Right cardiac atrium (tissue), 5 donors: ENCODE measurements around the gene ITGA7. TPM values are rescaled to one million over a fixed set of nuclear protein-coding genes. Genes with fewer than 3 reads are reported as not detected.

ENCODE experiments used
- ATAC-seq, 2 donors: fragments of 200-7000 bp; cut with Tn5 transposase; one replicate each; pipeline versions ENCODE4 v1.8.0 to v1.9.1; 2020; ENCODE audit warnings: moderate library complexity in 2 of 2, mild to moderate bottlenecking in 1 of 2
- DNase-seq, 3 donors: peaks; one replicate each; pipeline ENCODE4 v3.0.0-alpha.2; 2020
- H3K27ac ChIP-seq: one replicate; pipeline ENCODE4 v1.5.1; 2013; ENCODE audit warnings: mild to moderate bottlenecking, low read length, control low read depth, moderate library complexity
- H3K27me3 ChIP-seq: one replicate; pipeline ENCODE4 v1.6.1; 2013; ENCODE audit not compliant: control insufficient read depth, insufficient read depth
- H3K4me1 ChIP-seq: one replicate; pipeline ENCODE4 v1.6.1; 2013; ENCODE audit warnings: low read length; ENCODE audit not compliant: control insufficient read depth, insufficient read depth
- H3K4me3 ChIP-seq: one replicate; pipeline ENCODE4 v1.5.1; 2013; ENCODE audit warnings: low read length, control low read depth
- H3K9me3 ChIP-seq: one replicate; pipeline ENCODE4 v1.6.1; 2013; ENCODE audit warnings: low read length; ENCODE audit not compliant: control insufficient read depth
- WGBS: extraction: QIAGEN DNeasy Blood & Tissue Kit; methylation state at CpG from one replicate; pipeline ENCODE4 v1.1.7; 2013; 5-methylcytosine and 5-hydroxymethylcytosine counted together
- intact Hi-C, 4 donors: fragments of 100-400 bp; cut with DNase I; formaldehyde crosslinking; loops; one replicate each; pipeline versions ENCODE4 v1.11.0 to v1.14.0; 2022 to 2023
- polyA plus RNA-seq: library from polyadenylated mRNA; stranded (reverse); fragments of 200-250 nt; gene quantifications from one replicate; pipeline ENCODE4 v1.2.3, GENCODE V29; 2013
- total RNA-seq, 4 donors: library from RNA; stranded (reverse); fragmentation: NEBNext Ultra II Directional; extraction: Animal tissue kit (Norgen Biotek cat#: 25700); gene quantifications; one replicate each; pipeline ENCODE4 v1.2.1, GENCODE V29; 2021
- donor health status: healthy with polysubstance abuse.
- donor health status: DM: no; HTN: yes; CAD: no.
- donor health status: DM: no; HTN: no; CAD: no.
- donor health status: DM: no; HTN: yes; CAD: no; lungs with severe emphysema.
- donor health status: DM: yes; HTN: yes; CAD: no.

Gene ITGA7
- total and polyA plus RNA-seq, 5 donors = 288 to 674 (median 602) TPM

DNA sequence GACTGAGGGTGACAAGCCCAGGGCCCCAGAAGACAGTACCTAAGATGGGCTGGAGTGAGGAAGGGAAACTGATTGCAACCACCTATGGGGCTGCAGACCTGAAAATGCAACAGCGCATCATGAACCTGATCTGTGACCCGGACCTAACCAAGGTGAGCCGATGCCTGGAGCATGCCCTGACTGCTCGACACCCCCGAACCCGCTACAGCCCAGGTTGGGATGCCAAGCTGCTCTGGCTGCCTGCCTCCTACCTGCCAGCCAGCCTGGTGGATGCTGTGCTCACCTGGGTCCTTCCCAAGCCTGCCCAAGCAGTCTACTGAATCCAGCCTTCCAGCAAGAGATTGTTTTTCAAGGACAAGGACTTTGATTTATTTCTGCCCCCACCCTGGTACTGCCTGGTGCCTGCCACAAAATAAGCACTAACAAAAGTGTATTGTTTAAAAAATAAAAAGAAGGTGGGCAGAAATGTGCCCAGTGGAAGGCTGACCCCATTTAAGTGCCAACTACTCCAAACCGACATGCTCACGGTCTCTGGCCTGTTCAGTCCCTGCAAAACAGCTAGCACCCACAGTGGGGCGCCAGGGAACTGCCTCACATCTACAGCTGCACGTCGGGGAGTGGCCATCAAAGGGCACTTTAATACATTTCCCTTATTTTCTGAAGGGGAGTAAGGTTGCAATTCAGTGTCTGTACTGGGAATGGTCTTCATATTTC lies 16.7 kb upstream of the ITGA7 start:
- Histone ChIP-seq H3K27ac (peak overlapping the region; percentile 33), H3K4me3 (no peak overlapping the region), H3K9me3 (no peaks in the 10 kb centered on the region), H3K4me1 (peaks cover 14% of the 10 kb centered on the region), H3K27me3 (no peaks in the 10 kb centered on the region)
- WGBS = 54% methylated on average over 11 of the region's 11 CpGs
- intact Hi-C loops = loop anchor here in 1 of 4 donors (5.0 kb wide), 1 partner anchor 42 kb away; a partner anchor contains a TSS
- DNase-seq (peak; percentile 70 to 90 (median 83)), ATAC-seq (no peak)

DNA sequence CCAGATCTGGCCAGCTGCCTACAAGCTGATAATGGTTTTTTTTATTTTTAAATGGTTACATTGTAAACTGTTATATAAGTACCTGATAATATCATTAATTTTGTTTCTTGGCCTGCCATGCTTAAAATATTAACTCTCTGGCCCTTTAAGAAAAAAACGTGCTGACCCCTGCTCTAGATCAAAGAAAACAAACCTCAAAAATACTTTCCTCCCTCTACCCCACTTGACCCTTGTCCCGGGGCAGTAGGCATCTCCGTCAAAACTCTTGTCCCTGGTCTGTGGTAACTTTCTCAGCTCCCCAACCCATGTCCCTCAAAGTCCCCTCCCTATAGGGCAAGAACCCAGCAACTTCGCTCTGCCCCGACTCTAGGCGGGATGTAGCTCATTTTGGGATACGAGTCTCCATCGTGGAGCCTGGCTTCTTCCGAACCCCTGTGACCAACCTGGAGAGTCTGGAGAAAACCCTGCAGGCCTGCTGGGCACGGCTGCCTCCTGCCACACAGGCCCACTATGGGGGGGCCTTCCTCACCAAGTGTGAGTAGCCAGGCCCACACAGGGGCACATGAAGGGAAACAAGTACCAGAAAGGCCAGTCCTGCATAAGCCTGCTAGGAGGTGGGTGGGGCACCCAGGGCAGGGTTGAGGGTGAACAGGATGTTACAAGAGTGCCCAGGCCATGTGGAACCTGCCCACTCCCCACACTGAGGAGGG lies 16.0 kb upstream of the ITGA7 start:
- no peak overlapping the region for H3K4me3 ChIP-seq
- 33% methylated on average over 10 of the region's 10 CpGs for WGBS
- peak in 1 of 3 donors; percentile 63 for DNase-seq
- peak overlapping the region; percentile 16 for H3K27ac ChIP-seq
- ATAC-seq = no peak
- H3K4me1 ChIP-seq = peaks cover 16% of the 10 kb centered on the region
- H3K27me3 ChIP-seq = no peaks in the 10 kb centered on the region
- intact Hi-C loops = loop anchor here in 1 of 4 donors (5.0 kb wide), 1 partner anchor 41 kb away; a partner anchor contains a TSS
- no peaks in the 10 kb centered on the region for H3K9me3 ChIP-seq

DNA sequence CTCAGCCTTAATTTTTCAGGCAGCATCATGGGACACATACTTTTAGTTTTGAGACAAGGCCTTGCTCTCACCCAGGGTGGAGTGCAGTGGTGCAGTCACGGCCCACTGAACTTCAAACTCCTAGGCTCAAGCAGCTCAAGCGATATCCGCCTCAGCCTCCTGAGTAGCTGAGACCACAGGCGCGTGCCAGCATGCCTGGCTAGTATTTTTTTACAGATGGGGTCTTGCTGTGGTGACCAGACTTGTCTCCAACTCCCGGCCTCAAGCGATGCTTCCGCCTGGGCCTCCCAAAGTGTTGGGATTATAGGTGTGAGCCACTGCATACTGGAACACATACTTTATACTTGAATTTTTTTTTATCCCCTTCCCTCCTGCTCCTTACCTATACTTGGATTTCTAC lies 15.2 kb upstream of the ITGA7 start:
- no peak overlapping the region for H3K4me3 ChIP-seq
- peak overlapping the region; percentile 16 for H3K27ac ChIP-seq
- H3K9me3 ChIP-seq = no peaks in the 10 kb centered on the region
- no peaks in the 10 kb centered on the region for H3K27me3 ChIP-seq
- DNase-seq (peak in 1 of 3 donors; percentile 52), ATAC-seq (no peak)
- WGBS = 89% methylated on average over 8 of the region's 8 CpGs
- intact Hi-C loops = loop anchor here in 1 of 4 donors (5.0 kb wide), 1 partner anchor 41 kb away; a partner anchor contains a TSS
- H3K4me1 ChIP-seq = peaks cover 22% of the 10 kb centered on the region

DNA sequence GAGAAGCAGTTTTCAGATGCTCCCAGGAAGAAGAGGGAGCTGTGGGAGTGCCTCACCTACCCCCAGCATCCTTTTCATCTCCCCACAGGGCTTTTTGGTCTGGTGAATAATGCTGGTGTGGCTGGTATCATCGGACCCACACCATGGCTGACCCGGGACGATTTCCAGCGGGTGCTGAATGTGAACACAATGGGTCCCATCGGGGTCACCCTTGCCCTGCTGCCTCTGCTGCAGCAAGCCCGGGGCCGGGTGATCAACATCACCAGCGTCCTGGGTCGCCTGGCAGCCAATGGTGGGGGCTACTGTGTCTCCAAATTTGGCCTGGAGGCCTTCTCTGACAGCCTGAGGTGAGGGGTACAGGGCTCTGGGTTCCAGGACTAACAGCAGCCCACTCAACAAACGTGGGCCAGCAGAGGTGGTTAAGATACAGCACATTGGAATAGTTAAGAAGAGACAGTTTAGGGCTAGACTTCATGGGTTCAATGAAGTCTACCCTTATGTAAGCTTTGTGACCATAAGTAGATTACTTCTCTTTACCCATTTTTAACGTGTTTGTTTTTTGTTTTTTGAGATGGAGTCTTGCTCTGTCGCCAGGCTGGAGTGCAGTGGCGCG lies 14.0 kb upstream of the ITGA7 start:
- Histone ChIP-seq H3K4me3 (no peak overlapping the region), H3K4me1 (peaks cover 29% of the 10 kb centered on the region), H3K27me3 (no peaks in the 10 kb centered on the region), H3K9me3 (no peaks in the 10 kb centered on the region), H3K27ac (peak overlapping the region; percentile 65)
- intact Hi-C loops = loop anchor here in 1 of 4 donors (5.0 kb wide), 1 partner anchor 39 kb away; a partner anchor contains a TSS
- WGBS = 62% methylated on average over 14 of the region's 14 CpGs
- DNase-seq = peak; percentile 30 to 73 (median 61)
- no peak for ATAC-seq

DNA sequence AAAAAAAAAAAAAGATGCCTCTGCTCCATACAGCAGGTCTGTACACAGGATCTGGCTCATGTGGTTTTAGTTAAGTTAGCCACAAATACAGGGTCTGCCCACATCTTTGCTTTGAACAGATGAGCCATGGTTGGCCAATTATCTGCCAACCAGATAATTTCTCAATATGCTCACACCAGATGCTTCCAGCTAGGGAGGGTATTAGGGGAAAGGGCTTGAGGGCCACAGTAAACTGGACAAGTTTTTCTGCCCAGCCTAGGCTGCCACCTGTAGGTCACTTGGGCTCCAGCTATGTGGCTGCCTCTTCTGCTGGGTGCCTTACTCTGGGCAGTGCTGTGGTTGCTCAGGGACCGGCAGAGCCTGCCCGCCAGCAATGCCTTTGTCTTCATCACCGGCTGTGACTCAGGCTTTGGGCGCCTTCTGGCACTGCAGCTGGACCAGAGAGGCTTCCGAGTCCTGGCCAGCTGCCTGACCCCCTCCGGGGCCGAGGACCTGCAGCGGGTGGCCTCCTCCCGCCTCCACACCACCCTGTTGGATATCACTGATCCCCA lies 13.3 kb upstream of the ITGA7 start:
- Histone ChIP-seq H3K27ac (peak overlapping the region; percentile 65), H3K4me1 (peaks cover 29% of the 10 kb centered on the region), H3K9me3 (no peaks in the 10 kb centered on the region), H3K27me3 (no peaks in the 10 kb centered on the region), H3K4me3 (no peak overlapping the region)
- peak; percentile 51 to 53 for ATAC-seq
- DNase-seq = peak; percentile 85 to 89 (median 86)
- 25% methylated on average over 9 of the region's 9 CpGs for WGBS
- intact Hi-C loops = loop anchor here in 1 of 4 donors (5.0 kb wide), 1 partner anchor 39 kb away; a partner anchor contains a TSS

DNA sequence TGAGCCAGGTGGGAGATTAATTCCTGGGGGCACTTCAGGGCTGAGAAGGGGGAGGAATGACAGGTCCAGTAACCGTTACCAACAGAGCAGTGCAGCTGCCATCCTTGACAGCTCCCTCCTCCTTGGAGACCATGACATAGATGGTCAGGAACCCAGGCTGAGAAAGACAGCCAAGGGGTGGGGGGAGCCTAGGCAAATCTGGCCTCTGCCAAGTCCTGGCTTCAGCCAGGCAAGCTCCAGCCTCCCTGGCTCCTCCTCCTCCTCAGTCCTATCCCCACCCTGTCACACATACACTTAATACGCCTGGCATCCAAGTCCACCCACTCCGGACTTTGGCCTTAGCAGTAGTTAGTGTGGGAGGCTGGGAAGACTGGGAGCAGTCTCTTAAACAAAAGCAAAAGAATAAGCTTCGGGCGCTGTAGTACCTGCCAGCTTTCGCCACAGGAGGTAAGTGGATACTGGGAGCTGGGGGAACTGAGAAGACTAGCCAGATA lies 12.4 kb upstream of the ITGA7 start, which contains the start of gene RDH5:
Gene RDH5, plus strand, starts transcription at position 323 of the 494 bp plus-strand sequence. CDS start 792 bp downstream, outside the sequence.
- WGBS = 37% methylated on average over 6 of the region's 6 CpGs
- H3K27me3 ChIP-seq = no peaks in the 10 kb centered on the region
- H3K4me3 ChIP-seq = no peak within 1 kb of the TSS

DNA sequence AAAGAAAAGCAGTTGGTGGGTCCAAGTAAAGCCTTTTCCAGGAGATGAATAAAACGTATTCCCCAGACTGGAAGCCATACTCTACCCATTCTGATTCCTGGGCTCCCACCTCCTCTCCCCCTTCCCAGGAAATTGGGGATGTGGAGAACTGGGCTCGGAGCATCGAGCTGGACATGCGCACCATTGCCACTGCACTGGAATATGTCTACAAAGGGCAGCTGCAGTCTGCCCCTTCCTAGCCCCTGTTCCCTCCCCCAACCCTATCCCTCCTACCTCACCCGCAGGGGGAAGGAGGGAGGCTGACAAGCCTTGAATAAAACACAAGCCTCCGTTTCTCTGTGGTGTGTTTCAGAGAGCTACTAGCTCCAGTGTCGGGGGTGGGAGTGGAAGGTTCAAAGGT lies 11.7 kb upstream of the ITGA7 start:
- WGBS = 70% methylated on average over 7 of the region's 7 CpGs

More for the DNA sequence above, 12.4 kb upstream of the ITGA7 start, which contains the start of gene RDH5:
- Histone ChIP-seq H3K4me1 (peaks cover 29% of the 10 kb centered on the region), H3K27ac (peak within 1 kb of the TSS; percentile 65), H3K9me3 (no peaks in the 10 kb centered on the region)
- intact Hi-C loops = loop anchor here in 1 of 4 donors (5.0 kb wide), 1 partner anchor 38 kb away; a partner anchor contains a TSS
- ATAC-seq = peak; percentile 60 to 74
- peak; percentile 86 to 92 (median 90) for DNase-seq

DNA sequence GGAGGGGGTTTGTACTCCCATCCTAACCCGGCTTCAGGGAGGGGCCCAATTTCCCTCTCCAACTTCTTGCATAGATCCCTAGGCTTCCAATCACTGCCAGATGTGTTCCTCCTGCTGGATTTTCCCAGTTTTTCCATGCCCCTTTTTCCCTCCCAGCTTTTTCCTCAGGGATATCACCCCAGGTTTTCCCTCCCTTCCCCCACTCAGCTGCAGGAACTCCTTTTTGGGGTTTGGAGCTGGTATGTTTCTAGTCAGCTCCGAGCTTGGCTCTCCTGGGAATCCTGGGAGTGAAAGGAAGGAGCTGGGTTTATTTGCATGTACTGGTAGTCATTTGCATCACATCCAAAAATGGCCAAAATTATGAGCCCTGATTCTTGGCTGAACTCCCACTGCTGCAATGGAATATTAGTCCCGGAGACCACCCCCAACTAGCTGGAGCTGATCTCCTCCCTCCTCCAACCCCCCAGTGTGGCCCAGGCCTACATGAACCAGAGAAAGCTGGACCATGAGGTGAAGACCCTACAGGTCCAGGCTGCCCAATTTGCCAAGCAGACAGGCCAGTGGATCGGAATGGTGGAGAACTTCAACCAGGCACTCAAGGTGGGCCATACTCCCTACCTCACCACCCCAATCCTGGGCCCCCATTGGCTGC lies 11.0 kb upstream of the ITGA7 start:
- Histone ChIP-seq H3K4me1 (peaks cover 29% of the 10 kb centered on the region), H3K27me3 (no peaks in the 10 kb centered on the region), H3K9me3 (no peaks in the 10 kb centered on the region), H3K4me3 (no peak overlapping the region), H3K27ac (peak overlapping the region; percentile 87)
- intact Hi-C loops = loop anchor here in 1 of 4 donors (5.0 kb wide), 1 partner anchor 36 kb away; a partner anchor contains a TSS
- WGBS = 45% methylated on average over 4 of the region's 4 CpGs
- DNase-seq (peak in 2 of 3 donors; percentile 25 to 43), ATAC-seq (no peak)

More for the DNA sequence above, 11.7 kb upstream of the ITGA7 start:
- DNase-seq = peak in 2 of 3 donors; percentile 7 to 51
- Histone ChIP-seq H3K4me1 (peaks cover 29% of the 10 kb centered on the region), H3K27ac (peak overlapping the region; percentile 65), H3K4me3 (no peak overlapping the region), H3K9me3 (no peaks in the 10 kb centered on the region), H3K27me3 (no peaks in the 10 kb centered on the region)
- intact Hi-C loops = loop anchor here in 1 of 4 donors (5.0 kb wide), 1 partner anchor 37 kb away; a partner anchor contains a TSS
- no peak for ATAC-seq

DNA sequence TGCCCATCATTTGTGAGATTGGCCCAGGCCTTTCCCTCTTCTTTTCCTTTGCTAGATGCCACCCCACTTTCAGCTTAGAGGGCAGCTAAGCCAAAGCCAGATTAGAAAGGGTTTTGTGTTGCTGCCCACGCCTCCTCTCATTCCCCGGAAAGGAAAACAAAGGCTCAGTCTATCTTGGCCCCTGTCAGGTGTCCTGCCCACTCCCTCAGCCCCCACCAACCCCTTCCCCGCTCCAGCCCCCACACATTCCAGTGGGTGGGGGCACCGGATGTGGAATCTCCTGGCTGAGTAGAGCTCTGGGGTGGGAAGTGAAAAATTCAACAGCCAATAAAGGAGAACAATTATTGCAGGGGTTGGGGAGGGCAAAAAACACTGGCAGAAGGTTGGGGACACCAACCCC lies 10.3 kb upstream of the ITGA7 start:
- ATAC-seq (no peak), DNase-seq (peak in 2 of 3 donors; percentile 14 to 53)
- intact Hi-C loops = loop anchor here in 1 of 4 donors (5.0 kb wide), 1 partner anchor 36 kb away; a partner anchor contains a TSS
- 24% methylated on average over 4 of the region's 4 CpGs for WGBS
- H3K27ac ChIP-seq = peak overlapping the region; percentile 87
- peaks cover 29% of the 10 kb centered on the region for H3K4me1 ChIP-seq
- H3K27me3 ChIP-seq = no peaks in the 10 kb centered on the region
- no peaks in the 10 kb centered on the region for H3K9me3 ChIP-seq
- H3K4me3 ChIP-seq = no peak overlapping the region
